SK-N-SH (cell line): ENCODE data around the gene HOXC10. TPM values are rescaled to one million over a fixed set of nuclear protein-coding genes. Genes with fewer than 3 reads are reported as not detected.

Experiments
- CTCF ChIA-PET: fragments of 300-600, 350-600 bp; formaldehyde crosslinking; extraction: SDS; loops from one replicate; lab custom pipeline; 2021; lab: Yijun Ruan, JAX
- POLR2A ChIA-PET: fragments of 350-600 bp; sonication (Branson Sonifier 250); formaldehyde crosslinking; extraction: SDS; loops from one replicate; lab custom pipeline; 2020; ENCODE audit warnings: antibody characterized with exemption, inconsistent platforms; lab: Yijun Ruan, JAX
- DNase-seq: peaks from one replicate; pipeline ENCODE4 v3.0.0; 2012
- H2AFZ ChIP-seq: fragments of 200-600 bp; sonication (generic); 2 replicates; pipeline ENCODE4 v1.8.1; 2016; ENCODE audit warnings: antibody characterized with exemption, mild to moderate bottlenecking, low read depth
- H3F3A ChIP-seq: fragments of 200-600 bp; sonication (generic); replicated peaks from 2 replicates; pipeline ENCODE3; 2016; ENCODE audit warnings: antibody characterized with exemption, mild to moderate bottlenecking; ENCODE audit not compliant: insufficient read depth
- H3K27ac ChIP-seq, 2 experiments: fragments of 200-500 bp in 1 of 2; fragments of 200-600 bp in 1 of 2; sonication (Bioruptor generic) in 1 of 2; sonication (generic), shearing (Covaris generic) in 1 of 2; 2 replicates each; pipeline versions ENCODE4 v1.5.1 to v1.6.1; 2014 to 2016; ENCODE audit warnings: low read depth in 2 of 2, inconsistent platforms in 1 of 2, low read length in 1 of 2, mild to moderate bottlenecking in 1 of 2, mixed read lengths in 1 of 2
- H3K27me3 ChIP-seq: fragments of 200-600 bp; sonication (generic), shearing (Covaris generic); 2 replicates; pipeline ENCODE4 v1.6.1; 2016; ENCODE audit warnings: mixed run types; ENCODE audit not compliant: insufficient read depth
- H3K36me3 ChIP-seq, 2 experiments: fragments of 200-500 bp in 1 of 2; fragments of 200-600 bp in 1 of 2; sonication (Bioruptor generic) in 1 of 2; sonication (generic) in 1 of 2; replicated peaks in 1 of 2; 2 replicates each; pipeline versions ENCODE3 to v1.5.1; 2014 to 2016; ENCODE audit warnings: low read length in 1 of 2, mild to moderate bottlenecking in 1 of 2; ENCODE audit not compliant: insufficient read depth in 2 of 2, control insufficient read depth in 1 of 2
- H3K4me1 ChIP-seq, 2 experiments: fragments of 200-500 bp in 1 of 2; fragments of 200-600 bp in 1 of 2; sonication (Bioruptor generic) in 1 of 2; sonication (generic), shearing (Covaris generic) in 1 of 2; 2 replicates each; pipeline versions ENCODE4 v1.5.1 to v1.6.1; 2014 to 2016; ENCODE audit warnings: low read depth in 1 of 2, low read length in 1 of 2, mixed run types in 1 of 2; ENCODE audit not compliant: insufficient read depth in 2 of 2, control insufficient read depth in 1 of 2
- H3K4me2 ChIP-seq: fragments of 200-600 bp; sonication (generic), shearing (Covaris generic); 2 replicates; pipeline ENCODE4 v1.6.1; 2017; ENCODE audit warnings: mixed run types
- H3K4me3 ChIP-seq, 2 experiments: fragments of 200-500 bp in 1 of 2; fragments of 200-600 bp in 1 of 2; sonication (Bioruptor generic) in 1 of 2; sonication (generic), shearing (Covaris generic) in 1 of 2; 2 replicates each; pipeline versions ENCODE4 v1.5.1 to v1.8.1; 2014 to 2016; ENCODE audit warnings: low read depth in 2 of 2, inconsistent platforms in 1 of 2, low read length in 1 of 2, mild to moderate bottlenecking in 1 of 2, mixed read lengths in 1 of 2, moderate library complexity in 1 of 2
- H3K79me2 ChIP-seq: fragments of 200-600 bp; sonication (generic); 2 replicates; pipeline ENCODE4 v1.8.1; 2017; ENCODE audit warnings: mild to moderate bottlenecking; ENCODE audit not compliant: insufficient read depth
- H3K9ac ChIP-seq: fragments of 200-600 bp; sonication (generic); 2 replicates; pipeline ENCODE4 v1.6.1; 2017; ENCODE audit warnings: mixed run types
- H3K9me2 ChIP-seq: fragments of 200-600 bp; sonication (generic); 2 replicates; pipeline ENCODE4 v1.6.1; 2017; ENCODE audit warnings: mixed run types
- H3K9me3 ChIP-seq: fragments of 200-600 bp; sonication (generic); 2 replicates; pipeline ENCODE4 v1.6.1; 2017; ENCODE audit warnings: mixed run types, mild to moderate bottlenecking, moderate library complexity
- H4K20me1 ChIP-seq: fragments of 200-600 bp; sonication (generic); 2 replicates; pipeline ENCODE4 v1.6.1; 2017; ENCODE audit warnings: mild to moderate bottlenecking, mixed run types; ENCODE audit not compliant: insufficient read depth
- EP300 ChIP-seq, 2 experiments: IDR thresholded peaks; 2 replicates each; pipeline versions ENCODE4 v1.4.0 to v1.6.1; 2012; ENCODE audit warnings: borderline replicate concordance in 1 of 2, low read depth in 1 of 2, low read length in 1 of 2
- EZH2phosphoT487 ChIP-seq: fragments of 200-600 bp; sonication (generic); IDR thresholded peaks from 2 replicates; pipeline ENCODE4 v1.6.1; 2017; ENCODE audit warnings: low read depth, mixed run types, mild to moderate bottlenecking, antibody characterized with exemption, moderate library complexity, borderline replicate concordance
- FOXJ3 ChIP-seq: sonication (generic); formaldehyde crosslinking; IDR thresholded peaks from 2 replicates; pipeline ENCODE4 v1.5.1; 2020; ENCODE audit warnings: mild to moderate bottlenecking, missing genetic modification reagents
- FOXM1 ChIP-seq: IDR thresholded peaks from 2 replicates; pipeline ENCODE4 v1.4.0; 2012; ENCODE audit warnings: low read depth, mild to moderate bottlenecking
- GATA2 ChIP-seq: sonication (generic); formaldehyde crosslinking; IDR thresholded peaks from 2 replicates; pipeline ENCODE4 v1.5.0; 2020; ENCODE audit warnings: mild to moderate bottlenecking, missing genetic modification reagents
- MEF2A ChIP-seq: IDR thresholded peaks from 2 replicates; pipeline ENCODE4 v1.4.0; 2012; ENCODE audit warnings: low read depth, borderline replicate concordance
- MXI1 ChIP-seq: IDR thresholded peaks from 2 replicates; pipeline ENCODE4 v1.6.1; 2012; ENCODE audit warnings: mild to moderate bottlenecking, low read depth, low read length, improper control_type of control experiment
- NFIC ChIP-seq: IDR thresholded peaks from 2 replicates; pipeline ENCODE4 v1.4.0; 2012; ENCODE audit warnings: borderline replicate concordance
- NRF1 ChIP-seq: IDR thresholded peaks from 2 replicates; pipeline ENCODE4 v1.6.1; 2012; ENCODE audit warnings: low read depth, mild to moderate bottlenecking, low read length
- POLR2AphosphoS5 ChIP-seq: IDR thresholded peaks from 2 replicates; pipeline ENCODE4 v1.6.1; 2012; ENCODE audit warnings: low read depth, low read length
- SMC3 ChIP-seq: IDR thresholded peaks from 2 replicates; pipeline ENCODE4 v1.6.1; 2012; ENCODE audit warnings: low read depth, low read length, improper control_type of control experiment
- TAF1 ChIP-seq: IDR thresholded peaks from 2 replicates; pipeline ENCODE4 v1.6.1; 2012; ENCODE audit warnings: low read depth, mild to moderate bottlenecking, low read length, moderate library complexity, borderline replicate concordance
- TCF12 ChIP-seq: IDR thresholded peaks from 2 replicates; pipeline ENCODE4 v1.4.0; 2012
- TEAD4 ChIP-seq: IDR thresholded peaks from 2 replicates; pipeline ENCODE4 v1.4.0; 2012; ENCODE audit warnings: mild to moderate bottlenecking, borderline replicate concordance; ENCODE audit not compliant: insufficient read depth
- WGBS: methylation state at CpG from one replicate; pipeline ENCODE4 v1.1.6; 2017; ENCODE audit warnings: low lambda C conversion rate; 5-methylcytosine and 5-hydroxymethylcytosine counted together
- polyA plus RNA-seq, 3 experiments: library from polyadenylated mRNA; depleted of rRNA; stranded (reverse); fragments of >200 nt; gene quantifications; 2 replicates each; pipeline ENCODE4 v1.2.3, GENCODE V29; 2012
- TF ChIP-seq, protein P1 (sequence below): fragments of 150-350 bp; IDR thresholded peaks from 2 replicates; pipeline ENCODE4 v1.6.1; 2017; ENCODE audit warnings: antibody characterized with exemption, low read length, low read depth, borderline replicate concordance
- TF ChIP-seq, protein P2 (sequence below): IDR thresholded peaks from 2 replicates; pipeline ENCODE4 v1.4.0; 2012; ENCODE audit warnings: low read depth
- TF ChIP-seq, protein P3 (sequence below): fragments of 150-350 bp; IDR thresholded peaks from 2 replicates; pipeline ENCODE4 v1.6.1; 2016; ENCODE audit warnings: mild to moderate bottlenecking, low read depth, low read length
- TF ChIP-seq, protein P4 (sequence below): IDR thresholded peaks from 2 replicates; pipeline ENCODE4 v1.4.0; 2012; ENCODE audit warnings: low read depth, borderline replicate concordance

Gene HOXC10
- polyA plus RNA-seq, 1 of the 3 experiments (the other 2 are of a cell fraction): 0.03 TPM

DNA sequence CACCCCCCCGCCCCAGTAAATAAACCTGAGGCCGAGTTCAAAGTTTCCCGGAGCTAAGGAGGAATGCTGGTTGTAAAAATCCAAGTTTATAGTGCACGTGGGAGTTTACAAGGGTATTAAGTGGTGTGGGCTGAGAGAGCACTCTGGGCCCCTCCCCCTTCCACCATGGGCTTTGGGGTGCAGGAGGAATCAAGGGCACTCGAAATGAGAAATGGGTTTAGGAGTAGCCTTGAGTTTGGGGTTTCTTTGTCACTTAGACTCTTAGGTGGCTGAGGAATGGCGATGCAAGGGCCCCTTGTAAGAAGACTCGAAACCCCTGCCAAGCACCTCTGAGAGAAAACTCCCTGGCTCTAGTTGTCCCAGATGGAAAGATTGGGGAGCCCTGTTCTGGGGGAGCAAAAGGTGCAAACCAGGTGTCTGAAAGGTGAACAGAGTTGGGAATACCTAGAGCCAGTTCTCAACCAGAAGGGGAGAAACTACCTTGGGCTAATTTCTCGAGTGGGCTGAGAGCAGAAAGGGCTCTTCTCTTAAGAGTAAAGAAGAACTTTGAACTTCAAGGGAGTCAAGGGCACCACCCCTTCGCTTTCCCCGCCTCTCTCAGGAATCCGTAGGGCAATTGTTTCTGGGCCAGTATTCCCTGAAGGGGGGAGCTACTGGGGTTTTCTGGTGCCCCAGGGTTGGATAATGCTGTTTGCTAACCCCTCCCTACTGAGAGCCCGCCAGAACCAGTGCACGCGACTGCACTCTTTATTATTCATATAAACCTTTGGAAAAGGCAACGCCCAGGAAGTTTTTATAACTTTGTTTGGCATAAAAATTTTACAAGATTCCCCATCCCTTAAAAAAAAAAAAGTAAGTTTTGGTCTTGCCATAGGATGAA, 6.2 kb upstream of the HOXC10 start:
- Histone ChIP-seq H3K4me2 (no peak overlapping the region), H3K27me3 (peaks cover 98% of the 10 kb centered on the region), H3K9ac (no peak overlapping the region), H3K79me2 (no peaks in the 10 kb centered on the region), H3K4me3 (no peak overlapping the region), H2AFZ (no peak overlapping the region), H3K27ac (no peak overlapping the region), H3K36me3 (no peaks in the 10 kb centered on the region), H3K9me3 (no peaks in the 10 kb centered on the region), H3K4me1 (peaks cover 0 to 2% of the 10 kb centered on the region in 2 experiments; a peak in 2 of 4 replicates), H3K9me2 (no peaks in the 10 kb centered on the region), H4K20me1 (no peaks in the 10 kb centered on the region), H3F3A (no peaks in the 10 kb centered on the region)
- CTCF ChIA-PET: interaction anchor here (0.6 to 12.7 kb wide), 6 partner anchors 9 to 247 kb away, joined by 3 to 134 read pairs (median 4); partner anchors contain the start of genes HOXC10 and HOXC12
- 6% methylated on average over 15 of the region's 15 CpGs for WGBS
- POLR2A ChIA-PET: no interaction called here
- no peak for DNase-seq
- TF ChIP-seq EZH2phosphoT487 (no peak), TEAD4 (no peak), NFIC (no peak), MXI1 (no peak), EP300 (IDR thresholded peaks at IDR 0.05; ENCODE audit: borderline replicate concordance in 1 of 2, low read depth in 1 of 2, low read length in 1 of 2) (no peak), FOXJ3 (no peak), TCF12 (no peak), NRF1 (no peak), FOXM1 (no peak), TAF1 (no peak), MEF2A (no peak), GATA2 (no peak), POLR2AphosphoS5 (no peak), SMC3 (no peak)
- TF ChIP-seq, protein P1, sequence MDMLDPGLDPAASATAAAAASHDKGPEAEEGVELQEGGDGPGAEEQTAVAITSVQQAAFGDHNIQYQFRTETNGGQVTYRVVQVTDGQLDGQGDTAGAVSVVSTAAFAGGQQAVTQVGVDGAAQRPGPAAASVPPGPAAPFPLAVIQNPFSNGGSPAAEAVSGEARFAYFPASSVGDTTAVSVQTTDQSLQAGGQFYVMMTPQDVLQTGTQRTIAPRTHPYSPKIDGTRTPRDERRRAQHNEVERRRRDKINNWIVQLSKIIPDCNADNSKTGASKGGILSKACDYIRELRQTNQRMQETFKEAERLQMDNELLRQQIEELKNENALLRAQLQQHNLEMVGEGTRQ: no peak
- TF ChIP-seq, protein P2, sequence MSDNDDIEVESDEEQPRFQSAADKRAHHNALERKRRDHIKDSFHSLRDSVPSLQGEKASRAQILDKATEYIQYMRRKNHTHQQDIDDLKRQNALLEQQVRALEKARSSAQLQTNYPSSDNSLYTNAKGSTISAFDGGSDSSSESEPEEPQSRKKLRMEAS: no peak
- TF ChIP-seq, protein P3, sequence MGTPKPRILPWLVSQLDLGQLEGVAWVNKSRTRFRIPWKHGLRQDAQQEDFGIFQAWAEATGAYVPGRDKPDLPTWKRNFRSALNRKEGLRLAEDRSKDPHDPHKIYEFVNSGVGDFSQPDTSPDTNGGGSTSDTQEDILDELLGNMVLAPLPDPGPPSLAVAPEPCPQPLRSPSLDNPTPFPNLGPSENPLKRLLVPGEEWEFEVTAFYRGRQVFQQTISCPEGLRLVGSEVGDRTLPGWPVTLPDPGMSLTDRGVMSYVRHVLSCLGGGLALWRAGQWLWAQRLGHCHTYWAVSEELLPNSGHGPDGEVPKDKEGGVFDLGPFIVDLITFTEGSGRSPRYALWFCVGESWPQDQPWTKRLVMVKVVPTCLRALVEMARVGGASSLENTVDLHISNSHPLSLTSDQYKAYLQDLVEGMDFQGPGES: no peak
- TF ChIP-seq, protein P4, sequence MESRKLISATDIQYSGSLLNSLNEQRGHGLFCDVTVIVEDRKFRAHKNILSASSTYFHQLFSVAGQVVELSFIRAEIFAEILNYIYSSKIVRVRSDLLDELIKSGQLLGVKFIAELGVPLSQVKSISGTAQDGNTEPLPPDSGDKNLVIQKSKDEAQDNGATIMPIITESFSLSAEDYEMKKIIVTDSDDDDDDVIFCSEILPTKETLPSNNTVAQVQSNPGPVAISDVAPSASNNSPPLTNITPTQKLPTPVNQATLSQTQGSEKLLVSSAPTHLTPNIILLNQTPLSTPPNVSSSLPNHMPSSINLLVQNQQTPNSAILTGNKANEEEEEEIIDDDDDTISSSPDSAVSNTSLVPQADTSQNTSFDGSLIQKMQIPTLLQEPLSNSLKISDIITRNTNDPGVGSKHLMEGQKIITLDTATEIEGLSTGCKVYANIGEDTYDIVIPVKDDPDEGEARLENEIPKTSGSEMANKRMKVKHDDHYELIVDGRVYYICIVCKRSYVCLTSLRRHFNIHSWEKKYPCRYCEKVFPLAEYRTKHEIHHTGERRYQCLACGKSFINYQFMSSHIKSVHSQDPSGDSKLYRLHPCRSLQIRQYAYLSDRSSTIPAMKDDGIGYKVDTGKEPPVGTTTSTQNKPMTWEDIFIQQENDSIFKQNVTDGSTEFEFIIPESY: no peak
